ENCODE results near the gene NLGN2.

The NLGN2 gene

GRCh38 chr17:7414837-7415236, 7.2 kb downstream of the NLGN2 start:
- no peak for DNase-seq (ENCODE audit: low read depth in 2 of 2)

DNA sequence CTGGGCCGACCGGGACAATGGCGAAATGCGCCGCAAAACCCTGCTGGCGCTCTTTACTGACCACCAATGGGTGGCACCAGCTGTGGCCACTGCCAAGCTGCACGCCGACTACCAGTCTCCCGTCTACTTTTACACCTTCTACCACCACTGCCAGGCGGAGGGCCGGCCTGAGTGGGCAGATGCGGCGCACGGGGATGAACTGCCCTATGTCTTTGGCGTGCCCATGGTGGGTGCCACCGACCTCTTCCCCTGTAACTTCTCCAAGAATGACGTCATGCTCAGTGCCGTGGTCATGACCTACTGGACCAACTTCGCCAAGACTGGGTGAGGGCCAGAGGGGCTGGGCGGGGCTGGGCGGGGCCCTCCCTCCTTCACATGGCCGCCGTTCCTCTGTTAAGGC, 8.1 kb downstream of the NLGN2 start:
- no peak for DNase-seq (ENCODE audit: low read depth in 2 of 2)

GRCh38 chr17:7416323-7416722, 8.7 kb downstream of the NLGN2 start:
- no peak for DNase-seq (ENCODE audit: low read depth in 2 of 2)

- DNase-seq (ENCODE audit: low read depth in 2 of 2) = no peak
Observed at GRCh38 chr17:7417056-7417655, 9.5 kb downstream of the NLGN2 start.

DNA sequence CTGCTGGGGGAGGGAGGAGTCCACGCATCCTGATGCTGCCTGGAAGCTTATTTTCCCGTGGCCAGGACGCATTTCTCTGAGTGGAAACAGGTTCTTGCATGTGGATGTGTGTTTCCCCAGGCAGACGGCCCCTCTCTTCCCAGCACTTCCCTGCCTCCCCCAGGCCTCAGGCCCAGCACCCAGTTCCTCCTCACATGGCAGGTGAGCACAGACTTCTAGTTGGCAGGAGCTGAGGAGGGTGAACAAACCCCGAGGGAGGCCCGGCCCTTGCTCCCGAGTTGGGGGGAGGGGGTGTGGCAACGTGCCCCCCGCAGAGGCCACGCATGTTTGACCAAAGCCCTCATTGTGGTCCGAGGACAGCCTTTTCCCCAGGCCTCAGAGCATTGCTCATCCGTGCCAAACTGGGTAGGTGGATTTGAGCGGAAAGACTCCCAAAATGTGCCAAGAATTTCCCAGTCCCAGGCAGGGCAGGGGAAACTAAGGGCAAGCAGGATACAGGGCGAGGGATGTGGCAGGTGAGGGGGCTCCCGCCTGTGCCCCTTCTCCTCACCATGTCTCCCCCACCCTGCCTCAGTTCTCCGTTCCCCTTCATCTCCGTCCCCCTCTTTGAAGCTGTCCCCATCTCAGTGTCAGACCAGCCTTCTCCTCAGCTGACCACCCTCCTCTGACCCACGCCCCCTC, 11.0 kb downstream of the NLGN2 start:
- no peak for DNase-seq (ENCODE audit: low read depth in 2 of 2)

- no peak for DNase-seq (ENCODE audit: low read depth in 2 of 2)
Observed at GRCh38 chr17:7419819-7420610, 12.4 kb downstream of the NLGN2 start, which contains the start of gene SPEM1. SPEM1 (plus strand) TSS chr17:7420324; CDS start chr17:7420385, 61 bp downstream.

DNA sequence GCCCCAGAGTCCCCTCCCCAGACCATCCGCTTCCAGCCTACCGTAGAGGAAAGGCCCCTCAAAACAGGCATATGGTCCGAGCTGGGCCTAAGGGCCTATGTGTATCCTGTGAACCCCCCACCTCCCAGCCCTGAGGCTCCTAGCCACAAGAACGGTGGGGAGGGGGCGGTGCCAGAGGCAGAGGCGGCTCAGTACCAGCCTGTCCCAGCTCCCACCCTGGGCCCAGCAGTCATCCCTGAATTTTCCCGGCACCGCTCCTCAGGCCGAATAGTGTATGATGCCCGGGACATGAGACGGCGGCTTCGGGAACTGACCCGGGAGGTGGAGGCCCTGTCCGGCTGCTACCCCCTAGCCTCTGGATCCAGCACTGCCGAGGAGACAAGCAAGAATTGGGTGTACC, 13.5 kb downstream of the NLGN2 start:
- DNase-seq (ENCODE audit: low read depth in 2 of 2) = no peak

- no peak for DNase-seq (ENCODE audit: low read depth in 2 of 2)
Observed at GRCh38 chr17:7423679-7424078, 16.0 kb downstream of the NLGN2 start.

DNA sequence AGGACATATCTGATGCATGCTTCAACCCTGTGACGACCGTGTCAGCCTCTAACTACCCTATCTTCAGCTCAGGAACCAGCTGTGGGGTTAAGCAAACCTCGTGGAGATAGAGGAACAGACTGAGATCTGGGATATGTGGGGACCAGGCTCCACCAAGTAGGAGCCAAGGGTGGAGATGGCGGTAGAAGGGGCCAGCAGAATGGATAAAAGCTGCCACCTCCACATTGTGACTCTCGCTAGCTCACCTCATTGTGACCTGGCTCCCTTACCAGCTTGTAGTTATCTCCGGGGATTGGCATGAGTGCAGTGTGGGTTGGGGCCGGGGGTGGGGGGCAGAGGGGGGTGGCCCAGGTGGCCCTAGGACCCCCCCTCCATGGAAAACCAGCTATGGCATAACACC, 17.7 kb downstream of the NLGN2 start, which contains the start of gene SPEM2:
Gene SPEM2 (plus strand): TSS at position 301 of the 400 bp plus-strand sequence. CDS start 73 bp downstream, at position 374.
- no peak for DNase-seq (ENCODE audit: low read depth in 2 of 2)

DNA sequence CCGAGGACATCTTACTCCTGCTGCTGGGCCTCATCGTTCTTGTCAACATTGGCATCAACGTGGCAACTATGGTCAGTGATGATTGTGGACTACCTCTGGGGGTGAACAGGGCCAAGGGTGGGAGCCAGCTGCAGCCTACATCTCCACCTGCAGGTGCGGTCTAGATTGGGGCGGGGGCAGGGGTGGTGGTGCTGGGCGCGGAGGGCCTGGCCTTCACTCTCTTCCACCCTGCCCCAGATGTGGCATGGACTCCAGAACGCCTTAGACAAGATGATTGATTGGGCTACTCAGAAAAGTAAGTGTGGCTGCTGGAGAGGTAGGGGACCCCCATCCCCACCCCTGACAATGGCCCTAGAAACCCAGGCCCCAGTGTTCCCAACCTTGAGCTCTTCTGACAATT, 18.1 kb downstream of the NLGN2 start:
- no peak for DNase-seq (ENCODE audit: low read depth in 2 of 2)

DNA sequence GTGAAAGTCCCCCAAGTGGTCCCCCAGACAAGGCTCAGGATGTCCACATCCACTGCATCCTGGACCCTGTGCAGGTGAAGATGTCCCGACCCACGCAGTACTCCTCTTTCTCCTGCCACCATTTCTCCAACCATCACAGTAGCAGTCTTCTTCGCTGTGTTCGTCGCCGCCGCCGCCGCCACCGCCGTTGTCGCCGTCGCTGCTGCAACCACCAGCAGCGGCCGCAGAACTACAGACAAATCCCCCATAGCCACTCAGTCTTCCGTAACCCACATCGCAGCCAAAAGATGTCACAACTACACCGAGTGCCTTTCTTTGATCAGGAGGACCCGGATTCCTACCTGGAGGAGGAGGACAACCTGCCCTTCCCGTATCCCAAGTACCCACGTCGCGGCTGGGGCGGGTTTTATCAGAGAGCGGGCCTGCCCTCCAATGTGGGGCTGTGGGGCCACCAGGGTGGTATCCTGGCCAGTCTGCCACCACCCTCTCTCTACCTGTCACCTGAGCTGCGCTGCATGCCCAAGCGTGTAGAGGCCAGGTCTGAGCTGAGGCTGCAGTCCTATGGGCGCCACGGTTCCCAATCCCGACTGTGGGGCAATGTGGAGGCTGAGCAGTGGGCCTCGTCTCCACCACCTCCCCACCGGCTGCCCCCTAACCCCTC, 18.7 kb downstream of the NLGN2 start:
- DNase-seq (ENCODE audit: low read depth in 2 of 2) = no peak

DNA sequence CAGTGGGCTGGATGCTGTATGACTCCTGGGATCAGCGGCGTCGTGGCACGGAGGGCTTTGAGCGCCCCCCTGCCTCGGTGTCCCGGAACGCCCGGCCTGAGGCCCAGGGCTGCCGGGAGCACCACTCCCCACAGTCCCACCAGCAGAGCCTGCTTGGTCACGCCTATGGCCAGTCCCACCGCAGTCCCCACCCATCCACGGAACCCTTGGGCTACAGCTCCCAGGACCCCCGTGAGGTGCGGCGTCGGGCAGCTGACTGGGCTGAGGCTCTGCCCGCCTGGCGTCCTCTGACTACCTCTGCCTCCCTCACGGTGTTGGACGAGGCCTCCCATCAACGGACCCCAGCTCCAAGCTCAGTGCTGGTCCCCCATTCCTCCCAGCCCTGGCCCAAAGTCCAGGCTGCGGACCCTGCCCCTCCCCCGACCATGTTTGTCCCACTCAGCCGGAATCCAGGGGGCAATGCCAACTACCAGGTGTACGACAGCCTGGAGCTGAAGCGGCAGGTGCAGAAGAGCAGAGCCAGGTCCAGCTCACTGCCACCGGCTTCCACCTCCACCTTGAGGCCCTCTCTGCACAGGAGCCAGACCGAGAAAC, 19.3 kb downstream of the NLGN2 start:
- DNase-seq (ENCODE audit: low read depth in 2 of 2) = no peak

DNA sequence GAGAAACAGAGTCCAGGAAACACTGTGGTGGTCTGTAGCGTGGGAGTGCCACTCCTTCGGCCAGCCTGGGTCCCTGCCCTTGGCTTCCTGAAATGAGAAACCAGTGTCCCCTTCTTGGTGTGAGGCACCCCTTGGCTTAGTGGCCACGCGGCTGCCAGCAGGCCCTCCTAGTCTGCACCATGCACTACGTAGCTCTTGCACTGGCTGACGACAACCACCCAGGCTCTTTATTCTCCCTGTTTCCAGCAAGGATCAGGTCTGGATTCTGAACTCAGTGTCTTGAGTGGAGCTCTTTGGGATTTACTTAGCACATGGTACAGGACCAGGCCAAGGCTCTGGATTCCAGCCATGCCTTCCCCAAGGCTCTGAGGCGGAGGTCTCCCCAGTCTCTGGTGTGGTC, 19.9 kb downstream of the NLGN2 start:
- no peak for DNase-seq (ENCODE audit: low read depth in 2 of 2)

DNA sequence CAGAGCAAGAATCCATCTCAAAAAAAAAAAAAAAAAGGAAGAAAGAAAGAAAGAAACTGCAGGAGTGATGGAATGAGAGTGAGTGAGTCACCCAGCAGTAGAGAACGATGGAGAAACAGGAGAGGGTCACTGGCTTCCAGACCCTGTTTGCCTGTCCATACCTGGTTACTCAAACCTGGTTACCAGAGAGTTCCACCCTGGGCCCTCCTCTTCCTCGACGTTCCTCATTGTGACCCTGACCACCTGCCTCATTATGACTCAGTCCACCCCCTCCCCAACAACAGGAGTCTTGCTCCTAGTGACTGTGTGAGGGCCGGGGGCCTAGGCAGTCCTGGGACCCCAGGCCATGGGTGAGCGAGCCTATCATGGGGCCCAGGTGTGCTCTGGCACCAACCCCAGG, 20.9 kb downstream of the NLGN2 start, which contains the start of gene SPEM3:
Gene SPEM3 (plus strand): TSS at position 301 of the 400 bp plus-strand sequence. CDS start 46 bp downstream, at position 347.
- DNase-seq (ENCODE audit: low read depth in 2 of 2) = no peak

DNA sequence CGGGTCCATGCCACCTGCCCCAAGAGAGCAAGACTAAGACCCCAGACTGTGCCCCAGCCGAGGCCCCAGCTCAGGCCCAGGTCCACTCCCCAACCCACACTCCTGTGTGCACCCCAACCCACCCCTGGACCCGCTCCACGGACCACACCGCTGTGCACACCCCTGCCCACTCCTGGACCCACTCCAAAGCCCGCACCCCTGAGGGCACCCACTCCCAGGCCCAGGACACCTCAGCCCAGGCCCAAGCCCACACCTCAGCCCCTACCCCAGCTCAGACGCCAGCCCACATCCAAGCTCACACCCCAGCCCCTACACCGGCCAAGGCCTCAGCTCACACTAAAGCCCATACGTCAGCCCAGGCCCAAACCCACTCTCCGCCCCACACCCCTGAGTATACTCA, 22.1 kb downstream of the NLGN2 start:
- DNase-seq (ENCODE audit: low read depth in 2 of 2) = no peak

GRCh38 chr17:7431231-7431630, 23.6 kb downstream of the NLGN2 start:
- DNase-seq (ENCODE audit: low read depth in 2 of 2) = no peak

- DNase-seq (ENCODE audit: low read depth in 2 of 2) = no peak
Observed at GRCh38 chr17:7432296-7432695, 24.7 kb downstream of the NLGN2 start.

- DNase-seq (ENCODE audit: low read depth in 2 of 2) = peak; percentile 38 to 45
Observed at GRCh38 chr17:7435676-7436555, 28.3 kb downstream of the NLGN2 start.

GRCh38 chr17:7436556-7437368, 29.1 kb downstream of the NLGN2 start:
- peak; percentile 71 to 77 for DNase-seq (ENCODE audit: low read depth in 2 of 2)

DNA sequence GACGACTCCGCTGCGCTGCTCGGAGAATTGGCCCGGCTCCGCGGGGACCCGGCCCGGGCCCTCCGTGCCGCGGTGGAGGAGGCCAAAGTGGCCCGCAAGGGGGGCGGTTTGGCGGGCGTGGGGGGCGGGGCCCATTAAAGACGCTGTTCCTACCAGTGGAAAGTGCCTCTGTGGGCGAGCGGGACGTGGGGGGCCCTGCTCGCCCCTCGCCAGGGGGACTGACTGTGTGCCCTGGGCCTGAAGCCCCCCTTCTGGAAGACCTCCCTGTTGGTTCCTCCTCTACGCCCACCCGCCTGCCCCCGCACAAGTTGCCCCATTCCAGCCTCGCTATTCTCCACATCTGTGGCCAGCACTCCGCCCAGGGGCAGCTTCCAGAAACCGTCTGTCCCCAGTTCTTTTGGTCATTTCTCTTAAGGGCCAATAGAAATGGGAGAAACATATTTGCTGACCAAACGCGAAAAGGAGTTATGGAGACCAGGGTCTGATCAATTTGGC, 29.8 kb downstream of the NLGN2 start:
- no peak for DNase-seq (ENCODE audit: low read depth in 2 of 2)
